G401 (cell line): ENCODE results near the gene KSR2. TPM values are rescaled to one million over a fixed set of nuclear protein-coding genes. Genes with fewer than 3 reads are reported as not detected.

Experiments used
- DNase-seq: peaks from one replicate; pipeline ENCODE4 v3.0.0-alpha.2; 2015; ENCODE audit warnings: low spot score
- in situ Hi-C: cut with HindIII; loops from 2 replicates; pipeline ENCODE4 v1.10.0; 2016; ENCODE audit warnings: low sequenced_read_pairs, mixed read lengths
- total RNA-seq: library from RNA; depleted of rRNA; stranded (reverse); fragments of >200 nt; shearing (Covaris generic); gene quantifications from 2 replicates; pipeline ENCODE4 v1.2.3, GENCODE V29; 2014

KSR2 gene
- total RNA-seq, 1 experiment from 2014 or later: not detected

DNA sequence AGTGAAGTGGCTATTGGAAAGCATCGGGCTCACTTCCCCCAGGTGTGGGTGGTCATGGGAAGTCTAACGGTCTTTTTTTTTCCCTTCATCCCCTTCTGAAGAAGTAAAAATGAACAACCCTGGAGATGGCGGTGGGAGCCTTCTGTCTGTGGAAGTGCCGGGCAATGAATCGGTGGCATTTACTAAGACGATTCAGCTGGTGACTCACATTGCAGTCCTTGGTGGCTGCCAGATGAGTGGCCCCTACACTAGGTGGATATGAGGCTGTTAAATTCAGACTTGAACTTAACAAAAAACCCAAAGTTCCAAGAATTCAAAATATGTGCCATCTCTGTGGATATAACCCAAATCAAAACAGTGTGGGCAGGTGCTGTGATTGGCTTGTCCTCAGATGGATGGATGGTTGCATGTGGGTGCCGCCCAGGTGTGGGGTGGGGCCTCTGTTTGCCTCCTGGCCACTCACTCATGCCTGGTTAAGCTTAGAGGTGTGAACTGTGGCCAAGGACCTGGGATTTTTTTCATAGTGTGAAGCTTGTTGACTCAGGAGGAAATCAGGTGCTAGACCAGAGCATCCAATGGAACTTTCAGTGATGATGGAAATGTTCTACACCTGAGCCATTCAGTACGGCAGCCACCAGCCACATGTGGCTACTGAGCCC, 430.6 kb downstream of the KSR2 start:
- in situ Hi-C loops: no loop called here
- no peak for DNase-seq

DNA sequence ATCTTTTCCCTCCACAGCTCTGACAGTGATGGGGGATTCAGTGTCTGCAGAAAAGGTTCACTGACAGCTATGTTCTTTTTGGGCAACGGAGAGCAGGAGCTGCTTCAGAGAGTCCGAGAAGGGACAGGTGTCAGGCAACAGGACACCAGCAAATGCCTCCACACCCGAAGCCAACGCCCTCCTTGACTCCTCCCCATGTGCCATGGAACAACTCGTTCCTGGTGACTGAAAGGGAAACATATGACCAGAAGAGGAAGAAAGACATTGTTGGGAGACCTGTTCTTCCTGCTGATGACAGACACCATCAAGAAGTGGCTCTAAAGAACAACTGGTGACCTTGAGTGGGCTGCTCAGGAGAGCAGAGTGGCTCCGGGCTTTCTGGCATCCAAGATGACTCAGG, 435.1 kb downstream of the KSR2 start:
- DNase-seq: peak; percentile 42
- in situ Hi-C loops: no loop called here

DNA sequence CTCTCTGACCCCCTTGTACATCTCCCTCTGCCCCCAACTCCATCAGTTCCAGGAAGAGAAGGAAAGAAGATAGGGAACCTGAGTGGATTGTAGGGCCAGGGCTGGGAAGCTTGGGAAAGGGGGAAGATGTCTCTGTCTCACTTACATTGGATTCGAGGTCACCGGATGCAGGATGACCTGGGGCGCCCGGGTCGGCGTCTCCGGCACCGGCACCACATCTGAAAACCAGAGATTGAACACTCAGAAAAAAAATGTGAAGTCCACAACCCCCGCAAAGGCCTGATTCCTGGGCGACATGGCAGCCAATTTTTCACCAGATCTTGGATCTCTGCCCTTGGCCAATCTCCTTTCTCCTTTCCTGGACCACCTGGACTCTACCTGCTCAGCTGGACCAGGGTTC, 438.0 kb downstream of the KSR2 start:
- in situ Hi-C loops: no loop called here

DNA sequence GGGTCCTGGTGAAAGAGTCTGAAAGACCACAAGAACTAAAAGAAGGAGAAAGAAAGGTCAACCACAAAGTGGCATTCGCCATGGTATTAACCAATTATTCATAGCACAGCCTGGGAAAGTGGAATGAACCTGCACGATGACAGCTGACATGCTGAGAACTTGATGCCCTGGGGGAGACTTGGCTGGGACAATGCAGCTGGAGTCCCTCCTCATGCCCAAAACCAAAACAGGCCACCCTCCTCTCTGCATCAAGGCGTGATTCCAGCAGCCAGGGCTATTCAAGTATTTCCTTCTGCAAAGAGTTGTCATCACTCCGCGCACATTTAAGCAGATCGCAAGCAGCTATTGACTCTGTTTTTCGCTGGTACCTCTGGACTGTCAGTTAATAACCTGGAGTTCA, 440.3 kb downstream of the KSR2 start:
- in situ Hi-C loops: no loop called here
- no peak for DNase-seq

More for the DNA sequence above, 438.0 kb downstream of the KSR2 start:
- DNase-seq: no peak

DNA sequence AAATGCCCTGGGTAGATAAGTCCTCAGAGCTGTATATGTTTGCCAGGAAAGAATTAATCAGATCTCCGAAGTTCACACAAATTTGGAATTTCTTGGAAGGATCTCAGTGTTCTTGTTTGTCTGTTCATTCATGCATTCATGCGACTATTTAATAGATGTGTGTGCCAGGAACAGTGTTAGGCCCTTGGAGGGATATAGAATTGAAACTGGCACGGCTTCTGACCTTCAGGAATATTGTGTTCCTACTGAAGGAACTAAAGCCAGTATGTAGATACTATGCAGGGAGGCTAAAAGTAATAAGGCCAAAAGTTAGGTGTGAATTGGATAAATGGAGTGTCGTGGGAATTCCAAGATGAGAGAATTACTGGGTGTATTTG, 441.3 kb downstream of the KSR2 start:
- no peak for DNase-seq
- in situ Hi-C loops: no loop called here

DNA sequence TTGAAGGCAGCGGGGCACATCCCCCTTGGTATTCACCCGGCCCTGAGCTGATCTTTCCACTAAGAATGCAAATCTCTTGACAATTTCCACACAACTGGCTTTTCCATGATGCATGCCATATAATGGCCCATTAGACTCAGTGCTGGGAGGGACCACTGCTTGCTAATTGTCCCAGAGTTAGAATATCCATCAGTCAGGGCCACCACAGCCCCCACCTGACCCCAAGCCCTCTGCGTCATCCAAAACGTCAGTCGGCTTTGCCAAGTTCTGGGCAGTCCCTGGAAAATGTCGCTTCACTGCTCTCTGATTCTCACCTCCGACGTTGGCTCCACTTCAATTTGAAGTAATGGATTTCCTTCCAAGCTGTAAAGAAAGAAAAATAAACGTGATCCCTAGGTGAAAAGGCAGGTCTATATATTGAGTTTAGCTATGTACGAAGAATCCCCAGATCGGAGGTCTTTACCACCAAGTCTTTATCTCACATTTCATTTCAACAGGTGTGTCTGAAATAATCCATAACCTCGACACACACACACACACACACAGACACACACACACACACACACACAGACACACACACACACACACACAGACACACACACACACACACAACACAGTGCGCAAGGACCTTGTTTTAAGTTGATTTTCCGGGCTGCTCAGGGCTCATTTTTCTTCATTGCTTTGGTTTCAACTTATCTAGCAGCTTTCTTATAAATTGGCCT, 441.9 kb downstream of the KSR2 start:
- in situ Hi-C loops: no loop called here

DNA sequence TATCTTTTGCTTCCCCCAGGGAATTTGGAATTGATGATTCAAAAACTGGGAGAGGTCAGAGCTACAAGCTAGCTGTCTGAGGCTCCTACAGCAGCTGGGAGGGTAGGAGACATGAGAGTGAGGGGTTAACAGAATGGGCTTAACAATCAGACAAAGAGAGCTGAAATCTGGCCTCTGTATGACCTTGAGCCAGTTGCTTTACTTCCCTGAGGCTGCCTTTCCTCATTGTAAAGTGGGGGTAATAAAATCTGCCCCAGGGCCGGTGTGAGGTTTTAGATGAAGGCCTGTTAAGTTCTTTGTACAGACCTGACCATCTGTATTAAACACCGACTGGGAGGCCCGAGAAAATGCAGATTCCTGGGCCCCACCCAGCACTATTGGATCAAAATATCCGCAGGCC, 443.0 kb downstream of the KSR2 start:
- in situ Hi-C loops: no loop called here
- DNase-seq: no peak

More for the DNA sequence above, 441.9 kb downstream of the KSR2 start:
- no peak for DNase-seq

DNA sequence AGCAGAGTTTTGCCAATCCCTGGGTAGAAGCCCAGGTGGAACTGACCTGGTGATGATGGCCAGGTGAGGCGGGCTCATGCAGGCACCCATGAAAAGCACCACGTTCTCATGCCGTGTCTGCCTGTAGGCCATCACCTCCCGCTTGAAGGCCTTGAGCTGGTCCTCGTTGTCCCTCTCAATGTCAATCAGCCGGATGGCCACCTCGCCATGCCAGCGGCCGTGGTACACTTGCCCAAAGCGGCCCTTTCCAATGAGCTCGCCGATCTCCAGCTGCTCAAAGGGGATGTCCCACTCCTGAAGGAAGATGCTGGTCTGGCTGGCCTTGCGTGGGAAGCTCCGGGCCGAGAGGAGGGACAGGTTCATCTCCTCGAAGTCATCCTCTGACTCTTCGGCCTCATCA, 444.0 kb downstream of the KSR2 start:
- DNase-seq: no peak
- in situ Hi-C loops: no loop called here

DNA sequence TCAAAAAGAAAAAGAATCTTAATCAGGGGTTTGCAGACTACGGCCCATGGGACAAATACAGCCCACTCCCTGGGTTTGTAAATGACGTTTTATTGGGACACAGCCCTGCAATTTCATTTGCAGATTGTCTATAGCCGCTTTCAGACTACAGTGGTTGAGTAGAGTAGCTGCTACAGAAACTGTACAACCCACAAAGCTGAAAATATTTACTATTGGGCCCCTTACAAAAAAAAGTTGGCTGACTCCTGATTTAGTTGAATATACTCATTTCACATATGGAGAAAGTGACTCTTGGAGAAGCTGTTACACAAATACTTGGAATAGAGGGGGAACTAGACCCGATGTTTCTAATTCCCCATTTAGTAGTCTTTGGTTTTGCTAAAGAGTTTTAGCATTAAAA, 444.8 kb downstream of the KSR2 start:
- no peak for DNase-seq
- in situ Hi-C loops: no loop called here

DNA sequence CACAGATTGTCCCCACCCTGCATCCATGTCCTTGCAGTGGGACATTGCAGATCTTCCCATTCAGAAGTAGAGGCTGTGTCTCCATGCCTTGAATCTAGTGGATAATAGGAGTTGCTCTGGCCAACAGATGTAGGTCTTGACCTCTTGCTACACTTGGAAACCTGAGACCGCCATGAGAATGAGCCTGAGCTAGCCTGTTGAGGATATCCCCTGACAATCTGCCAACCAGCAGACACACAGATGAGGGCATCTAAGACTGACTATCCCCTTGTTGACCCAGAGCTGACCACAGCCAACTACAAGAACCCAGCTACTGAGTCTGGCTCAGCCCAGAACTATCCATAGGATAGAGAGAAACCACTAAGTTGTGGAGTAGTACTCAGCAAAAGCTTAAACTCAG, 446.2 kb downstream of the KSR2 start:
- in situ Hi-C loops: no loop called here
- no peak for DNase-seq

DNA sequence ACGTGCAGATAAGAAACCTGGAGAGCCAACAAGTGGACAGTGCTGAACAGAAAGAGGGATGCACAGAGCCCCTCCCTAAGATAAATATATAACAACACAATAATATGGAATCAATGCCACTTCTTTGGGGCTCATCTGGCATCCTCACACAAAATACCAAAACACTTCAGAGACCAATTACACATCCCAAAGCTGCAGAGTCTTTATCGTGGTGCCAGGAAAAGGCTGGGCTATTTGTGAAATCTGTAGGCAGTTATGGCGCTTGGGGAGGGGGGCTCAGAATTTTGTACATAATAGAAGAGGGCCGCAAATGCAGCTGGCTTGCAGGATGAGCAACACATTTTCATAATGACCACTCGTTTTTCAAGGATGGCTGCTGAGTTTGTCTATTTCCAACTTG, 446.9 kb downstream of the KSR2 start:
- in situ Hi-C loops: no loop called here

DNA sequence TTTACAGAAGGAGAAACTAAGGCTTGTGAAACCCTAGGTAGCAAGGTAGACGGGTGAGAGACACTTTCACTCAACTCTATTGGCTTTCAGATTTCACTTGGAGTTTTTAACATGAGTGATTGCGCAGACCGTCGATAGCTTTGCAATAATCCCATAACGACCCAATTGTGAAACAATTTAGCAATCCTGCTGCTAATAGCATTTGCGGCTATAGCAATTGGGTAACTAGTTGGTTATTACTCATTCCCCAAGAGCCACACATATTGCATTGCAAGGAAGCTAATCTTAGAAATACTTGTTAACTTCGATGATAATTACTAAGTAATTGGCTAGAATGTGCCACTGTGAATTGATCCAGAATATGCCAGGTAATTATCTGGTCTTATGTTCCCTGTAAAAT, 447.4 kb downstream of the KSR2 start:
- in situ Hi-C loops: no loop called here
- DNase-seq: no peak

More for the DNA sequence above, 446.9 kb downstream of the KSR2 start:
- DNase-seq: no peak

DNA sequence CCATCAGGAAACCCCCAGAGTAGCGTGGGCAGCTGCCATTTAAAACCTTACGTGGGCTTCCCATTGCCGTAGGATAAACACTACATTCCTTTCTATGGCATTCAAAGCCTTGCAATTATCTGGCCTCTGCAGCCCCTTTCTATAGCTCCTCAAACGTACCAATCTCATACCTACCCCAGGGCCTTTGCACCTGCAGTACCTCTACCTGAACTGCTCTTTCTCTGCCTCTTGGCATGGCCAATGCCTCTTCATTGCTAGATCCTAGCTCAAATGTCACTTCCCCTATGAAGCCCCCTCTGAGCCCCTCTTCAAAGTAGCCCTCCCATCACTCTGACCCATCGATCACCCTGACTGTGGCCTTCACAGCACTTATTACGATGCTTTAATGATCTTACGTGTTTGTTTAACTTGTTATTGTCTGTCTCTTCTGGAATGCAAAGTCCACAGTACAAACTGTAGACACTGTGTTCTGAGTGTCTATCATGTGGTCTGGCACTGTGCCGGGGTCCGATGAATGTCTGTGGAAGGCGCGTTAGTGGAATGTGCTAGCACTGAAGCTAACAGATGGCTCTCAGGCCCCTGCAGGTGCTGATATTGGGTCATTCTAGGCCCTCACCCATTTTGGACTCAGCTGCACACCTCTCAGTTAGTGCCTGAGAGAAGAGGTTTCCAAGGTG, 450.1 kb downstream of the KSR2 start:
- peak; percentile 98 for DNase-seq
- in situ Hi-C loops: no loop called here

DNA sequence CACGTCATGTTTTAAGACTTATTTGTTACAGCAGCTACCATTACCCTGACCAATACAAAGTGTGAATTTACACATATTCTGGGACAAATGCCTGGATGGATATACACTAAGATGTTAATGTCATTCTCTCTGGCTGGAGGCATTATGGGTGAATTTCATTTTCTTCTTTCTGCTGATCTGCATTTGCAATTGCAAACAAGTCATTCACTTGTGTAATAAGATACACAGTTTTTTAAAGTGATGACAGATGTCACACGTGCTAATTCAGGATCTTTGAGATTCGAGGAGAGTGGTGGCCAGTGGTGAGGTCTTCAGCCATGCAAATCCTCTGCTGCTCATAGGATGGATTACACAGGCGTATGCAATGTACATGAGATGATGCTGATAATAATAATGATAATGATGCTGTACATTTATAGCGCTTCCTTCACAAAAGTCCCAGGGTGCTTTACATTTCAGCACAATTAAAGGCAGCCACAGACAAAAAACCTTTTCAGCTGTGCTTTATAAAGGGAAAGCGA, 451.5 kb downstream of the KSR2 start:
- in situ Hi-C loops: no loop called here
- DNase-seq: no peak

DNA sequence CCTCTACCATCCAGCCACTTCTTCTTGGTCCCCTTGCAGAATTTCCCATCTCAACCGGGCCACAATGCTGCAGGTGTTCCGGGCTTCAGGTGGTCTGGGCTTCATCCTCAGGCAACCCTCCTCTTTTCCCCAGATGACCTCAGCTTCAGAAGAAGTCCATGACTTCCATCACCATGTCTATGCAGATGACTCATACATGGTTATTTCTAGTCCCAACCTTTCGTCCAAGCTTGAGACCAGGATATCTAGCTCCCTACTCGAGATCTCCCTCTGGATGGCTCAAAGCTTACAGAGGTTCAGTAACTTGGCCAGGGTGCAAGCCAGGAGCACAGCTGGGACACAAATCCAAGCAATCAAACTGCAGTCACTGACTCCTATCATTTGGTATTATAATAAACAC, 452.8 kb downstream of the KSR2 start:
- DNase-seq: no peak
- in situ Hi-C loops: no loop called here

DNA sequence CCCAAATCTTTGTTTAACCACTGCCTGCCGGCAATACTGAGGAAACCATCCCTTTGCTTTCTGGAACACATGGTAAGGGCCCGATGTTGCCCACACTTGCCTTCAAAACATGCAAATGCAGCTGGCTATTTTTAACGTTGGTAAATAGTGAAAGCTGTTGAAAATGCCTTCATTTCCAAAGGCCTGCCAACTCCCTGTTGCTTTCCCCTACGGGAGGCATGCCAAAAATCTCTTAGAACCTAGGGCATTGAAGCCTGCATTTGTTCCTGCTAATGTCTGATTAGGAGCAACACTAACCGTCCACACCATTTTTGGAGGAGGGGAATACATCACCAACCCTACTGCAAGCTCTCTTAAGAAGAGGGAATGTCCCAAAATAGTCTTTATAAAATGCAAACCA, 454.8 kb downstream of the KSR2 start:
- DNase-seq: peak; percentile 97
- in situ Hi-C loops: no loop called here

DNA sequence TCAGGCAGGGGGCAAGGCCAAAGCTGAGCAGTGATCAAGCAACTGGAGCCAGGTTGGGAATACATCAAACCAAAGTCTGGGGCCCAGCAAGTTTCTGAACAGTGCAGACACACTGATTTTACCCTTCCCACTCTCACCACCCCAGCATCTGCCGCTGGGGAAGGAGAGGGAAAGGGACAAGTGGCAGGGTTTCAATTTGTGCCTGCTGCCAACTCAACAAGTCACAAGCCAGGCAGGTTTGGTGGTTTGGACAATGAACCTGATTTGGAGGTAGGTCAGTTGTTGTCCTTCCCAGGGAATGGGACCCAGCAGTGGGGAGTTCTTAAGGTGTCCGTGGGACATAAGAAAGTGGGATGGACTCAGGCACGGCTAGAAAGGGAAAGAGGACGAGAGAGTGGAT, 455.4 kb downstream of the KSR2 start:
- peak; percentile 86 for DNase-seq
- in situ Hi-C loops: no loop called here

DNA sequence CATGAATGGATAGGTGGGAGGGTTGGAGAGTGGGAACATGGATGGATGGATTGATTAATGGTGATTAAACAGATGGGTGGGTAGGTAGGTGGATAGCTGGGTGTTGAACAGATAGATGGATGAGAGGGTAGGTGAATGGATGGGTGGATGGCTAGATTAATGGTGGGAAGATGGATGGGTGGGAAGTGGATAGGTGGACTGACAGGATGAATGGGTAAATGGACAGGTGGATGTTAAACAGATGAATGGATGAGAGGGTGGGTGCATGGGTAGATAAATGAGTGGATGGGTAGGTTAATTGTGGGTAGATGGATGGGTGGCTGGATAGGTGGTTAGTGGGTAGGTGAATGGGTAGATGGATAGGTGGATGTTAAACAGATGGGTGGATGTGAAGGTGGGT, 460.3 kb downstream of the KSR2 start:
- in situ Hi-C loops: no loop called here
- no peak for DNase-seq

DNA sequence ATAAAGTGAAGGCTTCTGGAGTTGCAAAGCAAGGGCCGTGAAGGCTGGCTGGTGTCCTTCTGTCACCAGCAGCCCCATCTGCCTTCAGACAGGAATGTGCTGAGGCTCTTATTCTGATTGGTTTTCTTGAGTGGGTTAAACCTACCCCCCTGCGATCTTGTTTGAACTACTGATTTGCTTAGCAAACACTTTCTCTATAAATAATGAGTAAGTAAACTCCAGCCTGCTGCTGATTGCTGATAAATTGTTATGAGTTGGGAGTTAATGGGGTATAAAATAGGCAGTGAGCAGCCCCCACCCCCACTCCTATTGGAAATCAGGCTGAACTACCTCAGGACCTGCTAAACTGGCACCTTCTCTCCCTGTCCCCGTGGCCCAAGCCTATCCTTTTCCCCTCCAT, 461.2 kb downstream of the KSR2 start:
- in situ Hi-C loops: no loop called here
- DNase-seq: no peak

DNA sequence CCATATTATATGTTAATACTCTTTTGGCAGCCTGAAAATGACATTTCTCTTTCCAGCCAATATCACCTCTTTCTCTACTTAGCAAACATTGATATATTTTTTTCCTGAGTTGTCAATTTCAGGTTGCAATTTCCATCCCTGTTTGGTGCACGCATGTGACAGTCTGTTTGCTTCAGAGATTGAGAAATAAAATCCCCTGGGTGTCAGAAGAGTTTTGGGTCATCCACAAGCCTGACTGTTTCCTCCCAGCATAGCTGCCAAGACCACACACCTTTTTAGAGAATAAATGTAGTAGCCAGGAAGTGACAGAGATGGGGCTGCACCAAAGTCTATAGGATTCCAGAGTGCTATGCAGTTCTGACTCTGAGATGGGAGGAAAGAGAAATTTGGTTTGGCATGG, 462.5 kb downstream of the KSR2 start:
- no peak for DNase-seq
- in situ Hi-C loops: no loop called here
